ENCODE data around the gene CRLF2. TPM values are rescaled to one million over a fixed set of nuclear protein-coding genes. Genes with fewer than 3 reads are reported as not detected.
"Not testable (repeated sequence)": the region's sequence is repeated elsewhere in the genome, so short reads cannot be mapped to it uniquely, and the experiment has no call there.

The CRLF2 gene
- total RNA-seq, 2 experiments from 2014 or later, result 0.16 to 0.42 TPM

DNA sequence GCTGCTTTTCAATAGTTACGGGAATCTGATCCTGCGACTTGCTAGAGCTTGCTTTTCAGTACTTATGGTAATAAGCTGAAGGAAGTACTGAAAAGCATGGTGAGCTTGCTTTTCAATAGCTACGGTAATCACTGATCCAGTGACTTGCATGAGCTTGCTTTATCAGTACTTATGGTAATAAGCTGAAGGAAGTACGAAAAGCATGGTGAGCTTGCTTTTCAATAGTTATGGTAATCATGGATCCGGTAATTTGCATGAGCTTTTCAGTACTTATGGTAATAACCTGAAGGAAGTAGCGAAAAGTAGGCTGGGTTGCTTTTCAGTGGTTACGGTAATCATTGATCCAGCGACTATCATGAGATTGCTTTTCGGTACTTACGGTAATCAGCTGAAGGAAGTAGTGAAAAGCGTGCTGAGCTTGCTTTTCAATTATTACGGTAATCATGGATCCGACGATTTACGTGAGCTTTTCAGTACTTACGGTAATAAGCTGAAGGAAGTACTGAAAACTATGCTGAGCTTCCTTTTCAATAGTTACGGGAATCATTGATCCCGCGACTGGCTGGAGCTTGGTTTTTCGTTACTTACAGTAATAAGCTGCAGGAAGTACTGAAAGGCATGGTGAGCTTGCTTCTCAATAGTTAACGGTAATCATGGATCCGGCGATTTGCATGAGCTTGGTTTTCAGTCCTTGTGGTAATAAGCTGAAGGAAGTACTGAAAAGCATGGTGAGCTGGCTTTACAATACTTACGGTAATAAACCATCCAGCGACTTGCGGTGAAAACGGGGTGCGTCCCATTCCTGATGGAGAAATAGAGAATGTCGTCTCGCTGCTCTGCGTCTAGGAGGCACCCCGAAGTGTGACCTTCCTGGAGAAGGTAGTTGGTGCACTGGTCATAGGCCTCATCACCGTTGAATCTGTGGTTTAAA is 6.5 kb downstream of the CRLF2 start:
- intact Hi-C loops (cut with DNase I, micrococcal nuclease), result loop anchor here (1.0 to 5.0 kb wide), 3 partner anchors 40 to 186 kb away; partner anchors contain the start of gene SLC25A6 (in 1 of the 2)
- Mint-ChIP-seq H3K36me3 (ENCODE audit: low read depth) (no peaks in the 10 kb centered on the region), H3K9me3 (no peaks in the 10 kb centered on the region), H3K27me3 (no peaks in the 10 kb centered on the region), H3K4me1 (ENCODE audit: low read depth) (peaks cover 32% of the 10 kb centered on the region), H3K4me3 (peak overlapping the region; percentile 78), H3K27ac (no peak overlapping the region)
- Histone ChIP-seq H3K4me1 (ENCODE audit: insufficient read depth, low read length) (peaks cover 37% of the 10 kb centered on the region), H3K27ac (ENCODE audit: low read depth in 1 of 2, low read length in 2 of 2) (no peak overlapping the region), H3K36me3 (ENCODE audit: insufficient read depth, low read length) (no peaks in the 10 kb centered on the region), H3K9me3 (ENCODE audit: control insufficient read depth in 1 of 2, insufficient read depth in 1 of 2, low read length in 2 of 2) (peaks cover 0 to 6% of the 10 kb centered on the region in 2 experiments), H3K27me3 (ENCODE audit: control insufficient read depth in 1 of 2, insufficient read depth in 2 of 2, low read length in 2 of 2) (no peaks in the 10 kb centered on the region), H3K4me3 (ENCODE audit: low read length) (peak overlapping the region; percentile 53)
- ChIA-PET CTCF (no interaction called here), POLR2A (no interaction called here)
- TF ChIP-seq, protein P1, sequence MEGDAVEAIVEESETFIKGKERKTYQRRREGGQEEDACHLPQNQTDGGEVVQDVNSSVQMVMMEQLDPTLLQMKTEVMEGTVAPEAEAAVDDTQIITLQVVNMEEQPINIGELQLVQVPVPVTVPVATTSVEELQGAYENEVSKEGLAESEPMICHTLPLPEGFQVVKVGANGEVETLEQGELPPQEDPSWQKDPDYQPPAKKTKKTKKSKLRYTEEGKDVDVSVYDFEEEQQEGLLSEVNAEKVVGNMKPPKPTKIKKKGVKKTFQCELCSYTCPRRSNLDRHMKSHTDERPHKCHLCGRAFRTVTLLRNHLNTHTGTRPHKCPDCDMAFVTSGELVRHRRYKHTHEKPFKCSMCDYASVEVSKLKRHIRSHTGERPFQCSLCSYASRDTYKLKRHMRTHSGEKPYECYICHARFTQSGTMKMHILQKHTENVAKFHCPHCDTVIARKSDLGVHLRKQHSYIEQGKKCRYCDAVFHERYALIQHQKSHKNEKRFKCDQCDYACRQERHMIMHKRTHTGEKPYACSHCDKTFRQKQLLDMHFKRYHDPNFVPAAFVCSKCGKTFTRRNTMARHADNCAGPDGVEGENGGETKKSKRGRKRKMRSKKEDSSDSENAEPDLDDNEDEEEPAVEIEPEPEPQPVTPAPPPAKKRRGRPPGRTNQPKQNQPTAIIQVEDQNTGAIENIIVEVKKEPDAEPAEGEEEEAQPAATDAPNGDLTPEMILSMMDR (IDR thresholded peaks at IDR 0.05), result no peak
- ATAC-seq (ENCODE audit: poor library complexity) (peak; percentile 68), DNase-seq (peak in 10 of 14 experiments; percentile 5 to 82 (median 28))

DNA sequence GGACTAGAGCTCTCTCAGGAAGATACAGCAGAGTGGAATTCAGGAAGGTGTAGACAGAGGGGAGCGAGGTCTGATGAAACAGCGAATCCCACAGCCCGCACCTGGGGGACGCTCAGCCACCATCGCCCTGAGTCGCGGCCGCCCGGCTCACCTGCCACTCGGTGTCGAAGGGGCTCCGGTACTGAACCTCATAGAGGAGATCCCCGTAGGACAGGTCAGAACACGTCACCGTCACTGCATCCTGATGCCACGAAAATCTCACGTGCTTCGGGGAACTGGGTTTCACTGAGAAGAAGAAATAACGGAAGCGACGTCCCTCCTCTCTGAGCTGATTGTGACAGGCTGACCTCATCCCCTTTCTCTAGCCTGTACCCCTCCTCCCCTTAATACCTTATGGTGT is 10.2 kb downstream of the CRLF2 start:
- Histone ChIP-seq H3K27me3 (ENCODE audit: control insufficient read depth in 1 of 2, insufficient read depth in 2 of 2, low read length in 2 of 2) (no peaks in the 10 kb centered on the region), H3K4me3 (ENCODE audit: low read length) (no peak overlapping the region), H3K9me3 (ENCODE audit: control insufficient read depth in 1 of 2, insufficient read depth in 1 of 2, low read length in 2 of 2) (peaks cover 0 to 6% of the 10 kb centered on the region in 2 experiments), H3K36me3 (ENCODE audit: insufficient read depth, low read length) (no peaks in the 10 kb centered on the region), H3K4me1 (ENCODE audit: insufficient read depth, low read length) (peaks cover 17% of the 10 kb centered on the region), H3K27ac (ENCODE audit: low read depth in 1 of 2, low read length in 2 of 2) (no peak overlapping the region)
- TF ChIP-seq, protein P1 (IDR thresholded peaks at IDR 0.05), result no peak
- Mint-ChIP-seq H3K27me3 (no peaks in the 10 kb centered on the region), H3K27ac (no peak overlapping the region), H3K36me3 (ENCODE audit: low read depth) (no peaks in the 10 kb centered on the region), H3K4me1 (ENCODE audit: low read depth) (peaks cover 12% of the 10 kb centered on the region), H3K9me3 (no peaks in the 10 kb centered on the region), H3K4me3 (no peak overlapping the region)
- no peak for DNase-seq
- no peak for ATAC-seq (ENCODE audit: poor library complexity)
- CTCF ChIA-PET, result no interaction called here
- POLR2A ChIA-PET, result no interaction called here
- intact Hi-C loops (cut with DNase I, micrococcal nuclease), result no loop called here

DNA sequence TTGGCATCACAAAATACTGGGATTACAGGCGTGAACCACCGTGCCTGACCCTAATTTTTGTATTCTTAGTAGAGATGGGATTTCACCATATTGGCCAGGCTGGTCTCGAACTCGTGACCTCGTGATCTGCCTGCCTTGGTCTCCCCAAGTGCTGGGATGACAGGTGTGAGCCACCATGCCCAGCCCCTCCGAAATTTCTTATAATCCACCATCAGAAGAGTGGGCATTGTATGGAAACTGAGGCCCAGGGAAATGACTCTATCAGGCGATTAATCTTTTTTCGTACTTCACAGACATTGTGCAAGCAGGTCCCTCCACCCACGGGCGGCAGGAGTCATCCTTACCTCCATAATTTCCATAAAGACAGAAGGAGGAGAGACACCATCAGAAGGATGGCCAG is 16.0 kb downstream of the CRLF2 start:
- no peak for DNase-seq
- ATAC-seq (ENCODE audit: poor library complexity), result no peak
- H3K4me1 Mint-ChIP-seq (ENCODE audit: low read depth), result no peaks in the 10 kb centered on the region
- Histone ChIP-seq H3K27ac (ENCODE audit: low read depth in 1 of 2, low read length in 2 of 2) (no peak overlapping the region), H3K9me3 (ENCODE audit: control insufficient read depth in 1 of 2, insufficient read depth in 1 of 2, low read length in 2 of 2) (peaks cover 0 to 6% of the 10 kb centered on the region in 2 experiments), H3K36me3 (ENCODE audit: insufficient read depth, low read length) (no peaks in the 10 kb centered on the region), H3K4me3 (ENCODE audit: low read length) (no peak overlapping the region), H3K4me1 (ENCODE audit: insufficient read depth, low read length) (no peaks in the 10 kb centered on the region), H3K27me3 (ENCODE audit: control insufficient read depth in 1 of 2, insufficient read depth in 2 of 2, low read length in 2 of 2) (no peaks in the 10 kb centered on the region)
- intact Hi-C loops (cut with DNase I, micrococcal nuclease), result no loop called here
- ChIA-PET CTCF (no interaction called here), POLR2A (no interaction called here)
- H3K27ac Mint-ChIP-seq, result no peak overlapping the region
- H3K9me3 Mint-ChIP-seq, result no peaks in the 10 kb centered on the region
- no peaks in the 10 kb centered on the region for H3K36me3 Mint-ChIP-seq (ENCODE audit: low read depth)
- H3K27me3 Mint-ChIP-seq, result no peaks in the 10 kb centered on the region
- TF ChIP-seq, protein P1 (IDR thresholded peaks at IDR 0.05), result no peak
- no peak overlapping the region for H3K4me3 Mint-ChIP-seq

DNA sequence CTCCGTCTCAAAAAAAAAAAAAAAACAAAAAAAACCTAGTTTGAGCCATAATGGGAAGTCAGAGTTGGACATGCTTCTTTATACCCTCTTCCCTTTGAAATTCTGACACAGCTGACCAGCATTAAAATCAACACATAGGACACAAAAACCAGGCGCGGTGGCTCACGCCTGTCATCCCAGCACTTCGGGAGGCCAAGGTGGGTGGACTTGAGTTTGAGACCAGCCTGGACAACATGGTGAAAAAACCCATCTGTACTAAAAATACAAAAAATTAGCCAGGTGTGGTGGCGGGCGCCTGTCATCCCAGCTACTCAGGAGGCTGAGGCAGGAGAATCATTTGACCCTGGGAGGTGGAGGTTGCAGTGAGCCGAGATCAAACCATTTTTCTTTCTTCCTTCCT is 20.3 kb downstream of the CRLF2 start:
- CTCF ChIA-PET; DNase-seq; H3K36me3 ChIP-seq (ENCODE audit: insufficient read depth, low read length); H3K4me1 Mint-ChIP-seq (ENCODE audit: low read depth); H3K27me3 ChIP-seq (ENCODE audit: control insufficient read depth in 1 of 2, insufficient read depth in 2 of 2, low read length in 2 of 2); H3K9me3 ChIP-seq (ENCODE audit: control insufficient read depth in 1 of 2, insufficient read depth in 1 of 2, low read length in 2 of 2); H3K4me3 Mint-ChIP-seq; H3K4me3 ChIP-seq (ENCODE audit: low read length); ATAC-seq (ENCODE audit: poor library complexity); intact Hi-C loops (cut with DNase I, micrococcal nuclease); POLR2A ChIA-PET; H3K4me1 ChIP-seq (ENCODE audit: insufficient read depth, low read length); H3K36me3 Mint-ChIP-seq (ENCODE audit: low read depth); H3K9me3 Mint-ChIP-seq; H3K27ac ChIP-seq (ENCODE audit: low read depth in 1 of 2, low read length in 2 of 2); H3K27ac Mint-ChIP-seq; H3K27me3 Mint-ChIP-seq: not testable (repeated sequence)
